Liver (tissue), 9 donors: ENCODE measurements around the gene VGLL3. TPM values are rescaled to one million over a fixed set of nuclear protein-coding genes. Genes with fewer than 3 reads are reported as not detected.

Source experiments
- DNase-seq: peaks from one replicate; pipeline ENCODE4 v3.0.0-alpha.2; 2017; ENCODE audit warnings: low spot score
- H3K27ac ChIP-seq, 2 donors: one replicate each; pipeline ENCODE4 v1.7.0; 2013; ENCODE audit warnings: inconsistent platforms in 2 of 2, low read length in 2 of 2, control low read depth in 1 of 2, low read depth in 1 of 2, mild to moderate bottlenecking in 1 of 2
- H3K27me3 ChIP-seq, 4 donors: one replicate each; pipeline versions ENCODE4 v1.6.1 to v1.7.0; 2013; ENCODE audit warnings: low read length in 3 of 4, inconsistent platforms in 1 of 4, mild to moderate bottlenecking in 1 of 4, moderate library complexity in 1 of 4; ENCODE audit not compliant: control insufficient read depth in 4 of 4, insufficient read depth in 4 of 4
- H3K36me3 ChIP-seq, 4 donors: one replicate each; pipeline versions ENCODE4 v1.6.1 to v1.7.0; 2013; ENCODE audit warnings: low read length in 3 of 4, mild to moderate bottlenecking in 3 of 4, low read depth in 1 of 4, moderate library complexity in 1 of 4; ENCODE audit not compliant: control insufficient read depth in 4 of 4, insufficient read depth in 3 of 4
- H3K4me1 ChIP-seq, 4 donors: one replicate each; pipeline versions ENCODE4 v1.6.1 to v1.7.0; 2013; ENCODE audit warnings: low read length in 3 of 4, mild to moderate bottlenecking in 3 of 4, moderate library complexity in 1 of 4; ENCODE audit not compliant: control insufficient read depth in 4 of 4, insufficient read depth in 4 of 4
- H3K4me3 ChIP-seq, 3 donors: one replicate each; pipeline versions ENCODE4 v1.6.1 to v1.7.0; 2013; ENCODE audit warnings: low read length in 3 of 3, control low read depth in 1 of 3, low read depth in 1 of 3, mild to moderate bottlenecking in 1 of 3
- H3K9ac ChIP-seq, 2 donors: one replicate each; pipeline ENCODE4 v1.7.0; 2013; ENCODE audit warnings: low read length in 2 of 2, mild to moderate bottlenecking in 2 of 2, moderate library complexity in 2 of 2, control low read depth in 1 of 2, low read depth in 1 of 2
- H3K9me3 ChIP-seq, 4 donors: one replicate each; pipeline versions ENCODE4 v1.6.1 to v1.7.0; 2013; ENCODE audit warnings: low read length in 3 of 4; ENCODE audit not compliant: control insufficient read depth in 4 of 4
- EGR1 ChIP-seq, 2 donors: IDR thresholded peaks; 2 replicates each; pipeline ENCODE4 v1.6.1; 2016 to 2018; ENCODE audit warnings: antibody characterized with exemption in 2 of 2, low read depth in 2 of 2
- FOXA1 ChIP-seq: IDR thresholded peaks from 2 replicates; pipeline ENCODE4 v1.6.1; 2016; ENCODE audit warnings: antibody characterized with exemption
- FOXA2 ChIP-seq: IDR thresholded peaks from 2 replicates; pipeline ENCODE4 v1.6.1; 2016; ENCODE audit warnings: antibody characterized with exemption
- GABPA ChIP-seq, 2 donors: IDR thresholded peaks in 1 of 2; conservative IDR thresholded peaks in 1 of 2; 2 replicates each; pipeline ENCODE4 v1.6.1; 2016; ENCODE audit warnings: antibody characterized with exemption in 2 of 2, mild to moderate bottlenecking in 1 of 2, moderate library complexity in 1 of 2
- HNF4A ChIP-seq, 2 donors: conservative IDR thresholded peaks; 2 replicates each; pipeline ENCODE4 v1.6.1; 2016; ENCODE audit warnings: antibody characterized with exemption in 2 of 2, mild to moderate bottlenecking in 2 of 2
- HNF4G ChIP-seq: IDR thresholded peaks from 2 replicates; pipeline ENCODE4 v1.6.1; 2016; ENCODE audit warnings: antibody characterized with exemption
- JUND ChIP-seq, 2 donors: IDR thresholded peaks; 2 replicates each; pipeline ENCODE4 v1.6.1; 2016; ENCODE audit warnings: antibody characterized with exemption in 2 of 2
- MAX ChIP-seq: IDR thresholded peaks from 2 replicates; pipeline ENCODE4 v1.6.1; 2016; ENCODE audit warnings: antibody characterized with exemption
- NR2F2 ChIP-seq: IDR thresholded peaks from 2 replicates; pipeline ENCODE4 v1.6.1; 2016; ENCODE audit warnings: antibody characterized with exemption
- RAD21 ChIP-seq, 2 donors: IDR thresholded peaks; 2 replicates each; pipeline ENCODE4 v1.6.1; 2016; ENCODE audit warnings: antibody characterized with exemption in 2 of 2, mild to moderate bottlenecking in 2 of 2
- RXRA ChIP-seq, 2 donors: IDR thresholded peaks; 2 replicates each; pipeline ENCODE4 v1.6.1; 2017 to 2018; ENCODE audit warnings: antibody characterized with exemption in 2 of 2, mild to moderate bottlenecking in 1 of 2
- SP1 ChIP-seq: IDR thresholded peaks from 2 replicates; pipeline ENCODE4 v1.6.1; 2018; ENCODE audit warnings: antibody characterized with exemption, mild to moderate bottlenecking
- YY1 ChIP-seq: IDR thresholded peaks from 2 replicates; pipeline ENCODE4 v1.6.1; 2016; ENCODE audit warnings: antibody characterized with exemption, mild to moderate bottlenecking
- WGBS: extraction: QIAGEN DNeasy Blood & Tissue Kit; methylation state at CpG from one replicate; pipeline ENCODE4 v1.1.7; 2013; 5-methylcytosine and 5-hydroxymethylcytosine counted together
- polyA plus RNA-seq, 2 donors: library from polyadenylated mRNA; stranded (reverse) in 1 of 2; unstranded in 1 of 2; fragments of 200-250 nt in 1 of 2; fragments of >200 nt in 1 of 2; fragmentation: Nextera tagmentation in 1 of 2; extraction: Ambion mirVana in 1 of 2; gene quantifications; one replicate each; pipeline versions ENCODE4 v1.2.1 to v1.2.3, GENCODE V29; 2013 to 2015
- total RNA-seq, 2 donors: library from RNA; depleted of rRNA; stranded (reverse); fragments of >200 nt; gene quantifications; one replicate each; pipeline ENCODE4 v1.2.3, GENCODE V29; 2014
- TF ChIP-seq, protein P1 (sequence below): IDR thresholded peaks from 2 replicates; pipeline ENCODE4 v1.6.1; 2016; ENCODE audit warnings: antibody characterized with exemption
- TF ChIP-seq, protein P2 (sequence below): IDR thresholded peaks from 2 replicates; pipeline ENCODE4 v1.6.1; 2016; ENCODE audit warnings: antibody characterized with exemption
- TF ChIP-seq, protein P3 (sequence below): IDR thresholded peaks from 2 replicates; pipeline ENCODE4 v1.6.1; 2016; ENCODE audit warnings: antibody characterized with exemption, mild to moderate bottlenecking
- TF ChIP-seq, protein P4 (sequence below): fragments of 150-350 bp; IDR thresholded peaks from 2 replicates; pipeline ENCODE4 v1.5.1; 2017; ENCODE audit warnings: improper control_type of control experiment, low read depth, low read length; ENCODE audit not compliant: missing input control
- donor health status: healthy.
- donor health status: healthy.
- donor health status: healthy.
- donor health status: healthy.
- donor health status: healthy.

The VGLL3 gene
- total and polyA plus RNA-seq, 4 donors: 0.08 to 1.3 (median 0.63) TPM

- TF ChIP-seq SP1 (no peak), RXRA (IDR thresholded peaks at IDR 0.05) (no peak), NR2F2 (no peak), HNF4G (no peak), GABPA (IDR thresholded peaks at IDR 0.05 in 1 of 2, conservative IDR thresholded peaks at IDR 0.05 in 1 of 2) (no peak), FOXA2 (no peak), JUND (IDR thresholded peaks at IDR 0.05) (no peak)
- TF ChIP-seq, protein P1, sequence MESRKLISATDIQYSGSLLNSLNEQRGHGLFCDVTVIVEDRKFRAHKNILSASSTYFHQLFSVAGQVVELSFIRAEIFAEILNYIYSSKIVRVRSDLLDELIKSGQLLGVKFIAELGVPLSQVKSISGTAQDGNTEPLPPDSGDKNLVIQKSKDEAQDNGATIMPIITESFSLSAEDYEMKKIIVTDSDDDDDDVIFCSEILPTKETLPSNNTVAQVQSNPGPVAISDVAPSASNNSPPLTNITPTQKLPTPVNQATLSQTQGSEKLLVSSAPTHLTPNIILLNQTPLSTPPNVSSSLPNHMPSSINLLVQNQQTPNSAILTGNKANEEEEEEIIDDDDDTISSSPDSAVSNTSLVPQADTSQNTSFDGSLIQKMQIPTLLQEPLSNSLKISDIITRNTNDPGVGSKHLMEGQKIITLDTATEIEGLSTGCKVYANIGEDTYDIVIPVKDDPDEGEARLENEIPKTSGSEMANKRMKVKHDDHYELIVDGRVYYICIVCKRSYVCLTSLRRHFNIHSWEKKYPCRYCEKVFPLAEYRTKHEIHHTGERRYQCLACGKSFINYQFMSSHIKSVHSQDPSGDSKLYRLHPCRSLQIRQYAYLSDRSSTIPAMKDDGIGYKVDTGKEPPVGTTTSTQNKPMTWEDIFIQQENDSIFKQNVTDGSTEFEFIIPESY: no peak
- no peaks in the 10 kb centered on the region for H3K9me3 ChIP-seq
- H3K9ac ChIP-seq: no peak overlapping the region
- no peaks in the 10 kb centered on the region for H3K36me3 ChIP-seq
- H3K4me3 ChIP-seq: no peak overlapping the region
- H3K27me3 ChIP-seq: peaks cover 0 to 3% (median 0%) of the 10 kb centered on the region in 4 donors
- H3K4me1 ChIP-seq: no peaks in the 10 kb centered on the region
- 93% methylated on average over 3 of the region's 3 CpGs for WGBS
- DNase-seq: no peak
- H3K27ac ChIP-seq: no peak overlapping the region
These were observed 25.8 kb downstream of the VGLL3 start for GRCh38 chr3:86965166-86965565.

- Histone ChIP-seq H3K9me3 (no peaks in the 10 kb centered on the region), H3K9ac (no peak overlapping the region), H3K27ac (no peak overlapping the region), H3K27me3 (peaks cover 0 to 3% (median 0%) of the 10 kb centered on the region in 4 donors), H3K4me1 (no peaks in the 10 kb centered on the region), H3K36me3 (no peaks in the 10 kb centered on the region), H3K4me3 (no peak overlapping the region)
- WGBS: 76% methylated on average over 1 of the region's 1 CpG
- TF ChIP-seq HNF4A (conservative IDR thresholded peaks at IDR 0.05) (peak in 1 of 2 donors; percentile 12), JUND (IDR thresholded peaks at IDR 0.05) (no peak), NR2F2 (no peak)
- TF ChIP-seq, protein P2, sequence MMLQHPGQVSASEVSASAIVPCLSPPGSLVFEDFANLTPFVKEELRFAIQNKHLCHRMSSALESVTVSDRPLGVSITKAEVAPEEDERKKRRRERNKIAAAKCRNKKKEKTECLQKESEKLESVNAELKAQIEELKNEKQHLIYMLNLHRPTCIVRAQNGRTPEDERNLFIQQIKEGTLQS: no peak
- TF ChIP-seq, protein P3, sequence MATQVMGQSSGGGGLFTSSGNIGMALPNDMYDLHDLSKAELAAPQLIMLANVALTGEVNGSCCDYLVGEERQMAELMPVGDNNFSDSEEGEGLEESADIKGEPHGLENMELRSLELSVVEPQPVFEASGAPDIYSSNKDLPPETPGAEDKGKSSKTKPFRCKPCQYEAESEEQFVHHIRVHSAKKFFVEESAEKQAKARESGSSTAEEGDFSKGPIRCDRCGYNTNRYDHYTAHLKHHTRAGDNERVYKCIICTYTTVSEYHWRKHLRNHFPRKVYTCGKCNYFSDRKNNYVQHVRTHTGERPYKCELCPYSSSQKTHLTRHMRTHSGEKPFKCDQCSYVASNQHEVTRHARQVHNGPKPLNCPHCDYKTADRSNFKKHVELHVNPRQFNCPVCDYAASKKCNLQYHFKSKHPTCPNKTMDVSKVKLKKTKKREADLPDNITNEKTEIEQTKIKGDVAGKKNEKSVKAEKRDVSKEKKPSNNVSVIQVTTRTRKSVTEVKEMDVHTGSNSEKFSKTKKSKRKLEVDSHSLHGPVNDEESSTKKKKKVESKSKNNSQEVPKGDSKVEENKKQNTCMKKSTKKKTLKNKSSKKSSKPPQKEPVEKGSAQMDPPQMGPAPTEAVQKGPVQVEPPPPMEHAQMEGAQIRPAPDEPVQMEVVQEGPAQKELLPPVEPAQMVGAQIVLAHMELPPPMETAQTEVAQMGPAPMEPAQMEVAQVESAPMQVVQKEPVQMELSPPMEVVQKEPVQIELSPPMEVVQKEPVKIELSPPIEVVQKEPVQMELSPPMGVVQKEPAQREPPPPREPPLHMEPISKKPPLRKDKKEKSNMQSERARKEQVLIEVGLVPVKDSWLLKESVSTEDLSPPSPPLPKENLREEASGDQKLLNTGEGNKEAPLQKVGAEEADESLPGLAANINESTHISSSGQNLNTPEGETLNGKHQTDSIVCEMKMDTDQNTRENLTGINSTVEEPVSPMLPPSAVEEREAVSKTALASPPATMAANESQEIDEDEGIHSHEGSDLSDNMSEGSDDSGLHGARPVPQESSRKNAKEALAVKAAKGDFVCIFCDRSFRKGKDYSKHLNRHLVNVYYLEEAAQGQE: no peak
- DNase-seq: no peak
These were observed 27.3 kb downstream of the VGLL3 start for GRCh38 chr3:86963611-86964010.

GRCh38 chr3:86961297-86961696 lies 29.7 kb downstream of the VGLL3 start:
- Histone ChIP-seq H3K9ac (no peak overlapping the region), H3K27me3 (peaks cover 0 to 3% (median 0%) of the 10 kb centered on the region in 4 donors), H3K9me3 (no peaks in the 10 kb centered on the region), H3K4me1 (no peaks in the 10 kb centered on the region), H3K36me3 (no peaks in the 10 kb centered on the region), H3K4me3 (no peak overlapping the region), H3K27ac (no peak overlapping the region)
- no peak for DNase-seq
- WGBS: 55% methylated on average over 3 of the region's 3 CpGs
- TF ChIP-seq FOXA2: no peak
- no peak for TF ChIP-seq MAX
- TF ChIP-seq, protein P4, sequence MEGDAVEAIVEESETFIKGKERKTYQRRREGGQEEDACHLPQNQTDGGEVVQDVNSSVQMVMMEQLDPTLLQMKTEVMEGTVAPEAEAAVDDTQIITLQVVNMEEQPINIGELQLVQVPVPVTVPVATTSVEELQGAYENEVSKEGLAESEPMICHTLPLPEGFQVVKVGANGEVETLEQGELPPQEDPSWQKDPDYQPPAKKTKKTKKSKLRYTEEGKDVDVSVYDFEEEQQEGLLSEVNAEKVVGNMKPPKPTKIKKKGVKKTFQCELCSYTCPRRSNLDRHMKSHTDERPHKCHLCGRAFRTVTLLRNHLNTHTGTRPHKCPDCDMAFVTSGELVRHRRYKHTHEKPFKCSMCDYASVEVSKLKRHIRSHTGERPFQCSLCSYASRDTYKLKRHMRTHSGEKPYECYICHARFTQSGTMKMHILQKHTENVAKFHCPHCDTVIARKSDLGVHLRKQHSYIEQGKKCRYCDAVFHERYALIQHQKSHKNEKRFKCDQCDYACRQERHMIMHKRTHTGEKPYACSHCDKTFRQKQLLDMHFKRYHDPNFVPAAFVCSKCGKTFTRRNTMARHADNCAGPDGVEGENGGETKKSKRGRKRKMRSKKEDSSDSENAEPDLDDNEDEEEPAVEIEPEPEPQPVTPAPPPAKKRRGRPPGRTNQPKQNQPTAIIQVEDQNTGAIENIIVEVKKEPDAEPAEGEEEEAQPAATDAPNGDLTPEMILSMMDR: no peak
- TF ChIP-seq HNF4G: no peak
- no peak for TF ChIP-seq FOXA1
- no peak for TF ChIP-seq HNF4A (conservative IDR thresholded peaks at IDR 0.05)
- no peak for TF ChIP-seq RAD21 (IDR thresholded peaks at IDR 0.05)
- TF ChIP-seq NR2F2: no peak
- no peak for TF ChIP-seq YY1
- no peak for TF ChIP-seq EGR1 (IDR thresholded peaks at IDR 0.05; ENCODE audit: low read depth in 2 of 2)
- TF ChIP-seq SP1: no peak
- no peak for TF ChIP-seq GABPA (IDR thresholded peaks at IDR 0.05 in 1 of 2, conservative IDR thresholded peaks at IDR 0.05 in 1 of 2)
- TF ChIP-seq JUND (IDR thresholded peaks at IDR 0.05): no peak
